ENCODE measurements around the gene MTMR8. TPM values are rescaled to one million over a fixed set of nuclear protein-coding genes. Genes with fewer than 3 reads are reported as not detected.

Gene MTMR8
- total and polyA plus RNA-seq, 2 donors (not counting 3 experiments of a cell fraction or from before 2014, with no cell fraction given) = 0.23 to 0.75 TPM

- Histone ChIP-seq H3K4me3 (replicated peaks in 1 of 3; ENCODE audit: insufficient read depth in 1 of 3, low read depth in 1 of 3, low read length in 3 of 3) (no peak overlapping the region), H3K9ac (replicated peaks; ENCODE audit: extremely low read depth, insufficient read depth, low read length) (no peak overlapping the region), H3K79me2 (ENCODE audit: control insufficient read depth, insufficient read depth, low read length) (no peaks in the 10 kb centered on the region), H3K27ac (ENCODE audit: insufficient read depth, low read depth, low read length) (no peak overlapping the region), H3K27me3 (ENCODE audit: control insufficient read depth in 2 of 2, insufficient read depth in 2 of 2, low read length in 2 of 2) (no peaks in the 10 kb centered on the region), H3K4me2 (ENCODE audit: insufficient read depth, low read length) (no peak overlapping the region), H3K4me1 (ENCODE audit: control insufficient read depth, extremely low read depth, insufficient read depth, low read length) (no peaks in the 10 kb centered on the region), H3K36me3 (ENCODE audit: control insufficient read depth in 2 of 2, extremely low read depth in 1 of 2, insufficient read depth in 2 of 2, low read length in 2 of 2) (no peaks in the 10 kb centered on the region), H4K20me1 (replicated peaks; ENCODE audit: control insufficient read depth, extremely low read depth, insufficient read depth, low read length) (no peaks in the 10 kb centered on the region), H3K9me3 (replicated peaks; ENCODE audit: control insufficient read depth, insufficient read depth, low read length) (no peaks in the 10 kb centered on the region), H2AFZ (ENCODE audit: low read depth, low read length) (no peak overlapping the region), H3K9me1 (replicated peaks; ENCODE audit: control insufficient read depth, extremely low read depth, insufficient read depth, low read length) (no peaks in the 10 kb centered on the region)
- intact Hi-C loops (cut with micrococcal nuclease) (no loop called here), dilution Hi-C loops (cut with MboI; ENCODE audit: extremely low pct_ligation_motif_present, low sequenced_read_pairs) (no loop called here)
- DNase-seq (ENCODE audit: low read depth, low spot score) (no peak), FAIRE-seq (no peak)
- POLR2A ChIA-PET = no interaction called here
- CTCF ChIA-PET = no interaction called here
- TF ChIP-seq MAX (IDR thresholded peaks at IDR 0.05; ENCODE audit: insufficient read depth, insufficient read length) = no peak
- TF ChIP-seq FOS (IDR thresholded peaks at IDR 0.05; ENCODE audit: borderline replicate concordance, insufficient read depth, low read length) = no peak
- no peak for TF ChIP-seq EZH2 (IDR thresholded peaks at IDR 0.05; ENCODE audit: borderline replicate concordance, low read depth, low read length, severe bottlenecking)
- TF ChIP-seq POLR2A (IDR thresholded peaks at IDR 0.05; ENCODE audit: low read depth, low read length) = no peak
- TF ChIP-seq CTCF (IDR thresholded peaks at IDR 0.05; ENCODE audit: extremely low read depth in 1 of 2, insufficient read depth in 1 of 2, low read depth in 1 of 2, low read length in 2 of 2) = no peak
- no peak for TF ChIP-seq GATA2 (IDR thresholded peaks at IDR 0.05; ENCODE audit: insufficient read depth, insufficient read length, low read depth, low read length)
- no peak for TF ChIP-seq MYC (IDR thresholded peaks at IDR 0.05; ENCODE audit: low read depth, low read length)
- no peak for TF ChIP-seq JUN (IDR thresholded peaks at IDR 0.05; ENCODE audit: borderline replicate concordance, insufficient read depth, insufficient read length, low read depth)
- TF ChIP-seq POLR2AphosphoS5 (IDR thresholded peaks at IDR 0.05; ENCODE audit: insufficient read depth, low read depth, low read length) = no peak
- no TSS peak for BruUV-seq (replicated peaks)
Measured at GRCh38 chrX:64321507-64321906, 73.7 kb downstream of the MTMR8 start.

All from endothelial cell of umbilical vein (primary cell).